ENCODE measurements around the gene DAD1.
"Not testable (repeated sequence)": the region's sequence is repeated elsewhere in the genome, so short reads cannot be mapped to it uniquely, and the experiment has no call there.

DAD1 gene

GRCh38 chr14:22629361-22629760 is 40.3 kb upstream of the DAD1 start:
- Histone ChIP-seq H3K18ac (ENCODE audit: low read length) (no peak overlapping the region), H2BK5ac (ENCODE audit: low read length) (no peak overlapping the region), H2AK5ac (ENCODE audit: low read length) (no peak overlapping the region), H3K27me3 (ENCODE audit: insufficient read depth, low read length, poor library complexity) (no peaks in the 10 kb centered on the region), H3K79me1 (ENCODE audit: low read length) (no peaks in the 10 kb centered on the region), H3K56ac (ENCODE audit: low read length) (no peak overlapping the region), H3K4ac (ENCODE audit: low read depth, low read length) (no peak overlapping the region), H3K23ac (ENCODE audit: low read length) (no peak overlapping the region), H3K4me2 (ENCODE audit: low read length) (no peak overlapping the region), H4K8ac (ENCODE audit: low read depth, low read length) (no peak overlapping the region), H2BK120ac (ENCODE audit: low read depth, low read length) (no peak overlapping the region), H2BK15ac (replicated peaks; ENCODE audit: low read depth) (no peak overlapping the region), H4K5ac (ENCODE audit: low read length) (no peak overlapping the region), H3K4me1 (ENCODE audit: control insufficient read depth, low read depth, low read length) (no peaks in the 10 kb centered on the region), H3K36me3 (ENCODE audit: control insufficient read depth, insufficient read depth, low read length) (no peaks in the 10 kb centered on the region), H3K4me3 (ENCODE audit: low read length) (no peak overlapping the region), H3K27ac (ENCODE audit: low read depth, low read length) (no peak overlapping the region), H3K9ac (ENCODE audit: low read length) (no peak overlapping the region), H3K79me2 (ENCODE audit: control insufficient read depth, insufficient read depth, low read length) (no peaks in the 10 kb centered on the region)
- no peak for DNase-seq
- no CpG with 5 or more reads among the region's 5 CpGs for WGBS (ENCODE audit: extremely low coverage, insufficient coverage, low lambda C conversion rate)

GRCh38 chr14:22627506-22628263 is 38.7 kb upstream of the DAD1 start:
- Histone ChIP-seq H2BK120ac (ENCODE audit: low read depth, low read length) (no peak overlapping the region), H3K79me1 (ENCODE audit: low read length) (no peaks in the 10 kb centered on the region), H3K4me2 (ENCODE audit: low read length) (no peak overlapping the region), H3K9ac (ENCODE audit: low read length) (no peak overlapping the region), H3K79me2 (ENCODE audit: control insufficient read depth, insufficient read depth, low read length) (no peaks in the 10 kb centered on the region), H3K4ac (ENCODE audit: low read depth, low read length) (no peak overlapping the region), H3K4me3 (ENCODE audit: low read length) (no peak overlapping the region), H2BK15ac (replicated peaks; ENCODE audit: low read depth) (no peak overlapping the region), H4K5ac (ENCODE audit: low read length) (no peak overlapping the region), H4K8ac (ENCODE audit: low read depth, low read length) (no peak overlapping the region), H2AK5ac (ENCODE audit: low read length) (no peak overlapping the region), H3K23ac (ENCODE audit: low read length) (no peak overlapping the region), H3K27me3 (ENCODE audit: insufficient read depth, low read length, poor library complexity) (no peaks in the 10 kb centered on the region), H3K36me3 (ENCODE audit: control insufficient read depth, insufficient read depth, low read length) (no peaks in the 10 kb centered on the region), H2BK5ac (ENCODE audit: low read length) (no peak overlapping the region), H3K56ac (ENCODE audit: low read length) (no peak overlapping the region), H3K18ac (ENCODE audit: low read length) (no peak overlapping the region), H3K4me1 (ENCODE audit: control insufficient read depth, low read depth, low read length) (no peaks in the 10 kb centered on the region), H3K27ac (ENCODE audit: low read depth, low read length) (no peak overlapping the region)
- 100% methylated on average over 1 of the region's 7 CpGs for WGBS (ENCODE audit: extremely low coverage, insufficient coverage, low lambda C conversion rate)
- no peak for DNase-seq

DNA sequence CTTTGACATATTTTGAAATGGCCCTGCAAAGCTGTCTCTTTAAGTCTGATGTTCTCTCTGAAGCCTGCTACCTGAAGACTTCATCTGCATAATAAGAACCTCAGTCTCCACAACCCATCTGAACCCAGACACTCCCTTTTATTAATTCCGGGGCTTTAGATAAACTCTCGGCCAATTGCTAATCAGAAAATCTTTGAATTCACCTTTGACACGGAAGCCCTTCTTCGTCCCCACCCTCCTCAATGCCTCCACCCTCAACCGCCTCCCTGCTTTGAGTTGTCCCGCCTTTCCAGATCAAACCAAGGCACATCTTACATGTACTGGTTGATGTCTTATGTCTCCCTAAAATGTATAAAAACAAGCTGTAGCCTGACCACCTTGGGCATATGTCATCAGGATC is 37.6 kb upstream of the DAD1 start:
- Histone ChIP-seq H3K27me3 (ENCODE audit: insufficient read depth, low read length, poor library complexity) (no peaks in the 10 kb centered on the region), H3K4me1 (ENCODE audit: control insufficient read depth, low read depth, low read length) (no peaks in the 10 kb centered on the region), H3K79me2 (ENCODE audit: control insufficient read depth, insufficient read depth, low read length) (no peaks in the 10 kb centered on the region), H3K4me2 (ENCODE audit: low read length) (no peak overlapping the region), H3K79me1 (ENCODE audit: low read length) (no peaks in the 10 kb centered on the region), H3K4ac (ENCODE audit: low read depth, low read length) (no peak overlapping the region), H3K4me3 (ENCODE audit: low read length) (no peak overlapping the region), H4K5ac (ENCODE audit: low read length) (no peak overlapping the region), H3K18ac (ENCODE audit: low read length) (no peak overlapping the region), H3K23ac (ENCODE audit: low read length) (no peak overlapping the region), H4K8ac (ENCODE audit: low read depth, low read length) (no peak overlapping the region), H3K36me3 (ENCODE audit: control insufficient read depth, insufficient read depth, low read length) (no peaks in the 10 kb centered on the region), H3K27ac (ENCODE audit: low read depth, low read length) (no peak overlapping the region), H3K9ac (ENCODE audit: low read length) (no peak overlapping the region), H2BK120ac (ENCODE audit: low read depth, low read length) (no peak overlapping the region), H2BK15ac (replicated peaks; ENCODE audit: low read depth) (no peak overlapping the region), H2BK5ac (ENCODE audit: low read length) (no peak overlapping the region), H3K56ac (ENCODE audit: low read length) (no peak overlapping the region), H2AK5ac (ENCODE audit: low read length) (no peak overlapping the region)
- no CpG with 5 or more reads among the region's 6 CpGs for WGBS (ENCODE audit: extremely low coverage, insufficient coverage, low lambda C conversion rate)
- DNase-seq: no peak

GRCh38 chr14:22623047-22623446 is 34.0 kb upstream of the DAD1 start:
- Histone ChIP-seq H3K79me1 (ENCODE audit: low read length) (no peaks in the 10 kb centered on the region), H2BK120ac (ENCODE audit: low read depth, low read length) (no peak overlapping the region), H3K36me3 (ENCODE audit: control insufficient read depth, insufficient read depth, low read length) (no peaks in the 10 kb centered on the region), H3K4me3 (ENCODE audit: low read length) (no peak overlapping the region), H4K8ac (ENCODE audit: low read depth, low read length) (no peak overlapping the region), H3K18ac (ENCODE audit: low read length) (no peak overlapping the region), H4K5ac (ENCODE audit: low read length) (no peak overlapping the region), H3K4me1 (ENCODE audit: control insufficient read depth, low read depth, low read length) (no peaks in the 10 kb centered on the region), H2AK5ac (ENCODE audit: low read length) (no peak overlapping the region), H2BK5ac (ENCODE audit: low read length) (no peak overlapping the region), H3K27me3 (ENCODE audit: insufficient read depth, low read length, poor library complexity) (no peaks in the 10 kb centered on the region), H3K23ac (ENCODE audit: low read length) (no peak overlapping the region), H3K4ac (ENCODE audit: low read depth, low read length) (no peak overlapping the region), H3K56ac (ENCODE audit: low read length) (no peak overlapping the region), H3K4me2 (ENCODE audit: low read length) (no peak overlapping the region), H2BK15ac (replicated peaks; ENCODE audit: low read depth) (no peak overlapping the region), H3K79me2 (ENCODE audit: control insufficient read depth, insufficient read depth, low read length) (no peaks in the 10 kb centered on the region), H3K9ac (ENCODE audit: low read length) (no peak overlapping the region), H3K27ac (ENCODE audit: low read depth, low read length) (no peak overlapping the region)
- no CpG with 5 or more reads among the region's 2 CpGs for WGBS (ENCODE audit: extremely low coverage, insufficient coverage, low lambda C conversion rate)
- no peak for DNase-seq

- no CpG with 5 or more reads among the region's 2 CpGs for WGBS (ENCODE audit: extremely low coverage, insufficient coverage, low lambda C conversion rate)
- H3K27ac ChIP-seq (ENCODE audit: low read depth, low read length): no peak overlapping the region
These were observed 33.2 kb upstream of the DAD1 start for GRCh38 chr14:22622255-22622654.

DNA sequence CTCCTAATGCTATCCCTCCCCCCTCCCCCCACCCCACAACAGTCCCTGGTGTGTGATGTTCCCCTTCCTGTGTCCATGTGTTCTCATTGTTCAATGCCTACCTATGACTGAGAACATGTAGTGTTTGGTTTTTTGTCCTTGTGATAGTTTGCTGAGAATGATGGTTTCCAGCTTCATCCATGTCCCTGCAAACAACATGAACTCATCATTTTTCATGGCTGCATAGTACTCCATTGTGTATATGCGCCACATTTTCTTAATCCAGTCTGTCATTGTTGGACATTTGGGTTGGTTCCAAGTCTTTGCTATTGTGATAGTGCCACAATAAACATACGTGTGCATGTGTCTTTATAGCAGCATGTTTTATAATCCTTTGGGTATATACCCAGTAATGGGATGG is 26.7 kb upstream of the DAD1 start:
- H3K4me3 ChIP-seq (ENCODE audit: low read length); H4K8ac ChIP-seq (ENCODE audit: low read depth, low read length); H3K4ac ChIP-seq (ENCODE audit: low read depth, low read length); H3K27ac ChIP-seq (ENCODE audit: low read depth, low read length); H2BK5ac ChIP-seq (ENCODE audit: low read length); H3K79me2 ChIP-seq (ENCODE audit: control insufficient read depth, insufficient read depth, low read length); H3K4me2 ChIP-seq (ENCODE audit: low read length); H2BK15ac ChIP-seq (replicated peaks; ENCODE audit: low read depth); H3K36me3 ChIP-seq (ENCODE audit: control insufficient read depth, insufficient read depth, low read length); H3K79me1 ChIP-seq (ENCODE audit: low read length); H2AK5ac ChIP-seq (ENCODE audit: low read length); H3K9ac ChIP-seq (ENCODE audit: low read length); H3K56ac ChIP-seq (ENCODE audit: low read length); DNase-seq; H2BK120ac ChIP-seq (ENCODE audit: low read depth, low read length); H3K27me3 ChIP-seq (ENCODE audit: insufficient read depth, low read length, poor library complexity); H4K5ac ChIP-seq (ENCODE audit: low read length); H3K23ac ChIP-seq (ENCODE audit: low read length); H3K18ac ChIP-seq (ENCODE audit: low read length); H3K4me1 ChIP-seq (ENCODE audit: control insufficient read depth, low read depth, low read length): not testable (repeated sequence)
- no CpG with 5 or more reads among the region's 2 CpGs for WGBS (ENCODE audit: extremely low coverage, insufficient coverage, low lambda C conversion rate)

More at GRCh38 chr14:22622255-22622654, 33.2 kb upstream of the DAD1 start:
- Histone ChIP-seq H4K8ac (ENCODE audit: low read depth, low read length) (no peak overlapping the region), H3K9ac (ENCODE audit: low read length) (no peak overlapping the region), H4K5ac (ENCODE audit: low read length) (no peak overlapping the region), H3K79me1 (ENCODE audit: low read length) (no peaks in the 10 kb centered on the region), H3K36me3 (ENCODE audit: control insufficient read depth, insufficient read depth, low read length) (no peaks in the 10 kb centered on the region), H2BK5ac (ENCODE audit: low read length) (no peak overlapping the region), H2BK15ac (replicated peaks; ENCODE audit: low read depth) (no peak overlapping the region), H3K4me2 (ENCODE audit: low read length) (no peak overlapping the region), H2AK5ac (ENCODE audit: low read length) (no peak overlapping the region), H2BK120ac (ENCODE audit: low read depth, low read length) (no peak overlapping the region), H3K4me1 (ENCODE audit: control insufficient read depth, low read depth, low read length) (no peaks in the 10 kb centered on the region), H3K79me2 (ENCODE audit: control insufficient read depth, insufficient read depth, low read length) (no peaks in the 10 kb centered on the region), H3K4ac (ENCODE audit: low read depth, low read length) (no peak overlapping the region), H3K56ac (ENCODE audit: low read length) (no peak overlapping the region), H3K18ac (ENCODE audit: low read length) (no peak overlapping the region), H3K23ac (ENCODE audit: low read length) (no peak overlapping the region), H3K4me3 (ENCODE audit: low read length) (no peak overlapping the region), H3K27me3 (ENCODE audit: insufficient read depth, low read length, poor library complexity) (no peaks in the 10 kb centered on the region)
- DNase-seq: no peak
